HS-27A (cell line): ENCODE data around the gene VAPA.

ENCODE experiments used
- DNase-seq: peaks from one replicate; pipeline ENCODE4 v3.0.0-alpha.2; 2012; ENCODE audit warnings: low read depth, missing footprints

The VAPA gene

DNA sequence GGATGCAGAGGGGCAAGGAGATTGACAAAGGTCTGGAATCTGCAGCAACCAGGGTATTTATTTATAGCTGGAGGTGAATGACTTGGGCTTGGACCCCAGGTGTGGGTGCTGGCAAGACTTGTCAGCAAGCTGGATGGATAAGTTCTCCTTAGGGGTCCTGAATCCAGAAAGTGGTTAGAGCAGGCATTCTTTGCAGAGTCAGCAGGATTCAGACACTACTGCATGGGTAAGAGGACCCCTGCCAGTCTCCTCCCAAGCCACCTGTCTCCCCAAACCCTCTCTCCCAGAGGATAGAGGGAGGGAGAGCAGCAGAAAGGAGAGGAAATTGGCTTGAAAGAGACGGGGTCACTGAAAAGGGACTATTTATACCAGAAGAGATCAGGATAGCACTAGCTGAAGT is 89.5 kb downstream of the VAPA start:
- DNase-seq, result no peak

DNA sequence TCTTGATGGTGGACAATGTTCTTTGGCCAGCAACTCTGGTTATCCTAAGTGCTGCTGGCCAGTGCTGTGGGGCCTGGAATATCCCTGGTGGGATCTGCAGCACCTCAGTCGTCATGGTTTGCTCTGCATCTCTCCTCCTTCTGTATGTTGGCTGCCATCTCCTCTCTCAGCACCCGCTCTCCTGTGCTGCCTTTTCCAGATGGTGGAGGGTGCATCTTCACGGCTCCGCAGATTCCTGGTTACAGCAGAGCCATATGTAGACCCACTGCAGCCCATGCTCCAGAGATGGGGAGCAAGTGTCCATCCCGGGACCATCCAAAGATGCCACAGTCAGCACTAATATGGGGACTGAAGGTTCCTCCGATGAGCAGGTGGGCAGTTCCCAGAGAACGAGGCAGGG is 90.0 kb downstream of the VAPA start:
- DNase-seq, result no peak

DNA sequence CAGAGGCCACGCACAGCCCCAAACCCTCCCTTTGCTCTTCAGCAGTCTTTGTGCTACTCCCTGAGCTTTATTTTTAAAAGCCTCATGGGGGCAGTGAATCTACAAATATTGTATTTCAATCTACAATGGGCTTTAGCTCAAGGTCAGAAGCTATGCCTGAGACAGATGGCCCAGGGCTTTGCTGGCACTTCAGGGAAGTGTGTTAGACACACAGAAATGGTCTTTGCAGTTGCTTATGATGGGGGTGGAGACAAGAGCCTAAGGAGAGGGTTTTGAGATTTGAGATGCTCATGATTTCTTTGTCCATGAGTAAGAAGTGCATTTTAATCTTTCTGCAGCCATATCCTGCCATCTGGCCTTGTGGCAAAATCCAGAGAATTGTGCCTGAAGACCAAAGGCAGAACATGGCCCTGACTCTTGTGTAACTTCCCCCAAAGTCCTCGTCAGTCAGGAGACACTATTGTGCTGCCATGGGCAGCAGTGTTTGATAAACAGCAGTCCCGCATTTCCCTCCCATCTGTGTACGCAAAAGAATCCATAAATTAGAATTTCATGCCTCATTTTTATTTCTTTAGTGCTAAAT is 92.6 kb downstream of the VAPA start:
- no peak for DNase-seq

DNA sequence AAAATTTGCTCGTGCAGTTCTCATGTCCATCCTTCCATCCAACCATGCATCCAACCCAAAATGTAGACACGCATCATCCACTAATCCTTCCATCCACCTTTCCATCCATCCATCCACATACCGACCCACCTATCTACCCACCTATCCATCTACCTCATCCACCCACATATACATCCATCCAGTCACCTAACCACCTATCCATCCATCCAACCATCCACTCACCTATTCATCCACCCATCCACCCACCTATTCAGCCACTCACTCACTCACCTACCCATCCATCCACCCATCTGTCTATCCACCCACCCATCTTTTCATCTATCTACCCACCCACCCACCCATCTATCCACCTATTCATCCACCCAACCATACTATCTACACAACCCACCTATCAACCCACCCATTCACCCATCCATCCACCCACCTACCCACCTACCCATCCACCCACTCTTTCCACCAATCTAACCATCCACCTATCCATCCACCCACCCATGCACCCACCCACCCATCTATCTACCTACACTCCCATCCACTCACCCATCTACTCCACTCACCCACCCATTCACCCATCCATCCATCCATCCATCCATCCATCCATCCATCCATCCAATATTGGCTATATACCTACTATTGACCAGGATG is 94.3 kb downstream of the VAPA start:
- no peak for DNase-seq
